HK-2 (cell line): ENCODE results near the gene EZH1.

Source experiments
- DNase-seq: peaks from one replicate; pipeline ENCODE4 v3.0.0-alpha.2; 2018; ENCODE audit not compliant: unreplicated experiment

The EZH1 gene

GRCh38 chr17:42709561-42709960 lies 35.3 kb downstream of the EZH1 start:
- DNase-seq = no peak

DNA sequence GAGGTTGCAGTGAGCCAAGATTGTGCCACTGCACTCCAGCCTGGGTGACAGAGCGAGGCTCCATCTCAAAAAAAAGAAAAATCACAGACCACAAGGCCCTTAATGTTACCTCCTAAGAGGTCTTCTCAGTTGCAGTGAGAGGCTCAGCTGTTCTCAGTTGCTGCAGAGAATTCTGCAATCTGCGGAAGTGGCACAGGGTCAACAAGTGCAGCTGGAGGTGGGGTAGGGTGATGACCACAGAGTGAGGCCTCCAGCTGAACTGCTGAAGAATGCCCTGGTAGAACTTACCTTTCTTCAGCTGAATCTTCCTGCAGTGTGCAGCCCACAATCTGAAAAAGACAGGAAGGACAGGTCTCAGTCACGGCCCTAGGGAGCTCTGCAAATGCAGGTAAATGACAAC lies 36.3 kb downstream of the EZH1 start:
- DNase-seq = no peak

GRCh38 chr17:42706732-42707131 lies 38.1 kb downstream of the EZH1 start:
- DNase-seq = no peak

DNA sequence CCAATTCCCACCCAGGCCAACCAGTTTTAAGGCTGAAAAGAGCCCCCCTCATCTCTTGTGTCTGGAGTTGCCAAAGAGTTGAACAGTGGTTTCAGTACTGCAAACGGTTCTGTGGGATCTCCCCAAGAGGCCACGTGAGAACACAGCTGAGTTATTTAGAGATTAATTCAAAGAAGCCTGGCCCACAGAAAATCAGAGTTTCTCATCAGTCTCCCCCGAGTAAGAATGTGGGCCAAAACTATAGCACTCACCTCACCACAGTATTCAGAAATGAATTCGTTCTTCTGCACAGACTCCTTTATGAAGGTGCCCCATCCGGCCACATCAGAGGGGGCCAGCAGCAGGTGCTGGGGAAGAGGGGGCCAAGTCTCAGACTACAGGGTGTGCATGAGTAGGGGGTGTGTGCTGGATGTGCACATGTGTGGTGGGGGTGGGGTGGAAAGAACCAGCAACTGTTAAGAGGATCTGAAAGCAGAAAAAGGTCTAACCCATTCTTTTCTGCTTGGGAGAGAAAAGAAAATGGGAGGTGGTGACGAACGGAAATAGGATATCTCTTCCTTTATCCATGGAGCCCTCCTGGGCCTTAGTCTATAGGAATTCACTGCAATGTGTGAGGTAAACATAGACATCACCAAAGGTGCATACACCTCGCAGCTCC lies 39.9 kb downstream of the EZH1 start:
- DNase-seq = no peak

DNA sequence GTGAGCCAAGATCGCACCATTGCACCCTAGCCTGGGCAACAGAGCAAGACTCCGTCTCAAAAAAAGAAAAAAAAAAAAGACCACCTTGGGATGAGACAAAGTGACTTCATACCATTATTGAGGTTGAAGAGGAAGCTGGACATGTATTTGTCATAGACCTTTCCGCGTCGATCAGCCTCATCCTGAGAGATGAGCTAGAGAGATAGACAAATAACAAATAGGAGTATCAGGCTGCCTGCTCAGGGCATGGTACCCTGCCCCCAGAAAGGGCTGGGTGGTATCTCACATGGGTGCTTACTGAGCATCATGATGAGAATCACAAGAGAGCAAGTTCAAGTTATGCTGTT lies 40.4 kb downstream of the EZH1 start:
- DNase-seq = no peak

- DNase-seq = no peak
Observed at GRCh38 chr17:42702446-42702845, 42.4 kb downstream of the EZH1 start.

GRCh38 chr17:42700586-42701289 lies 44.1 kb downstream of the EZH1 start:
- DNase-seq = no peak

DNA sequence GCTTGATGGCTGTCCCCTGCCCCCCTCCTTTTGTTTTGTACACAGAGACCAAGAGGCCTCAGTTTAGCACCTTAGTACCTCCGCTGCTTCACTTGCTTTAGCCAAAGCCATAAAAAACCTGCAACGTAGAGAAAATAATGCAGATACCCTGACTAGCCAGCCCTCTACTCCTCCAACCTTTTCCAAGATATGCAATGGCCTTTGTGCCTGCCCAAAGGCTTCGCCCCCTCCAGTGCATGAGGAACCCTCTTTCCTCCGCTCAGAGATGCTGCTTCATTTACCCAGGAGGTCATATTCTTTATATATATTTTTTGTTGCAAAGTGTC lies 45.5 kb downstream of the EZH1 start:
- DNase-seq = no peak

GRCh38 chr17:42698736-42699414 lies 46.0 kb downstream of the EZH1 start:
- no peak for DNase-seq

- no peak for DNase-seq
Observed at GRCh38 chr17:42697108-42697811, 47.6 kb downstream of the EZH1 start.

DNA sequence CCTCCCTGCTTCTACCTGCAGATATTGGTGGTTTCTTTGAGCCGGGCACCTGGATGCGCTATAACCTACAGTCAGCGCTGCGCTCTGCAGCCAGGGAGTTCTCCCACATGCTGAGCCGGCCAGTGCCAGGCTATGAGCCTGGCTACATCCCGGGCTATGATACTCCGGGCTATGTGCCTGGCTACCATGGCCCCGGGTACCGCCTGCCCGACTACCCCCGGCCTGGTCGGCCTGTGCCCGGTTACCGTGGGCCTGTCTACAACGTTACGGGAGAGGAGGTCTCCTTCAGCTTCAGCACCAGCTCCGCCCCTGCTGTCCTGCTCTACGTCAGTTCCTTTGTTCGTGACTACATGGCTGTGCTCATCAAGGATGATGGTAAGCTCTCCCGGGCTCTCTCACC lies 49.3 kb downstream of the EZH1 start:
- DNase-seq = no peak

- DNase-seq = no peak
Observed at GRCh38 chr17:42694524-42694923, 50.3 kb downstream of the EZH1 start.

GRCh38 chr17:42692489-42692888 lies 52.4 kb downstream of the EZH1 start:
- no peak for DNase-seq

GRCh38 chr17:42691021-42691545 lies 53.8 kb downstream of the EZH1 start:
- no peak for DNase-seq

GRCh38 chr17:42690596-42690995 lies 54.2 kb downstream of the EZH1 start:
- no peak for DNase-seq

- no peak for DNase-seq
Observed at GRCh38 chr17:42687707-42688320, 57.0 kb downstream of the EZH1 start.

- no peak for DNase-seq
Observed at GRCh38 chr17:42686520-42687128, 58.2 kb downstream of the EZH1 start.

DNA sequence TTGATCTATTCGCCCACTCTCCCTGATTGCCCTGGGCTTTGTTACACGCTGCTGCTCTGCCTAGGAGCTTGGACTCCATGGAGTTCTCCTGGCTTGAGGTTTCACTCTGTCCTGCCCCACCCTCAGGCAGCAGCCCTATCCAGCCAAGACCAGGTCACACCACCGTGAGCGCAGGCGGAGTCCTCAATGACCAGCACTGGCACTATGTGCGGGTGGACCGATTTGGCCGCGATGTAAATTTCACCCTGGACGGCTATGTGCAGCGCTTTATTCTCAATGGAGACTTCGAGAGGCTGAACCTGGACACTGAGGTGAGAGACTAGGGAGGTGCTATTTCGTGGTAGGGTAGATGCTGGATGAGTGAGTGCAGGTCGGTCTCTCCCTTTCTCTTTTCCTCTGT lies 59.0 kb downstream of the EZH1 start:
- no peak for DNase-seq

DNA sequence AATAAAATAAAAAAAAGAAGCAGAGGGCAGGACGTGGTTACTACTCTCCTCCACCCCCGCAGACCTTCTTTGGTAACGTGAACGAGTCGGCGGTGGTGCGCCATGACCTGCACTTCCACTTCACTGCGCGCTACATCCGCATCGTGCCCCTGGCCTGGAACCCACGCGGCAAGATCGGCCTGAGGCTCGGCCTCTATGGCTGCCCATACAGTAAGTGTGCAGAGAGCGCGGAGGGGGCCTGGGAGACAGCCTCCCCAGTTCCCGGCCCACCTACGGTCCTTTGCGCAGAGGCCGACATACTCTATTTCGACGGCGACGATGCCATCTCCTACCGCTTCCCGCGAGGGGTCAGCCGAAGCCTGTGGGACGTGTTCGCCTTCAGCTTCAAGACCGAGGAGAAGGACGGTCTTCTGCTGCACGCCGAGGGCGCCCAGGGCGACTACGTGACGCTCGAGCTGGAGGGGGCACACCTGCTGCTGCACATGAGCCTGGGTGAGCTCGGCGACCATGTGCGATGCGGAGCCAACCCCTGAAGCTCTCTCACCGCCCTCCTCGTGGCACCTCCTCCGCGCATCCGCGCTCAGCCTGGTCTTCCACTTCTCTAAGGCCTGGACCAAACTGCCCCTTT lies 59.8 kb downstream of the EZH1 start:
- DNase-seq = no peak

DNA sequence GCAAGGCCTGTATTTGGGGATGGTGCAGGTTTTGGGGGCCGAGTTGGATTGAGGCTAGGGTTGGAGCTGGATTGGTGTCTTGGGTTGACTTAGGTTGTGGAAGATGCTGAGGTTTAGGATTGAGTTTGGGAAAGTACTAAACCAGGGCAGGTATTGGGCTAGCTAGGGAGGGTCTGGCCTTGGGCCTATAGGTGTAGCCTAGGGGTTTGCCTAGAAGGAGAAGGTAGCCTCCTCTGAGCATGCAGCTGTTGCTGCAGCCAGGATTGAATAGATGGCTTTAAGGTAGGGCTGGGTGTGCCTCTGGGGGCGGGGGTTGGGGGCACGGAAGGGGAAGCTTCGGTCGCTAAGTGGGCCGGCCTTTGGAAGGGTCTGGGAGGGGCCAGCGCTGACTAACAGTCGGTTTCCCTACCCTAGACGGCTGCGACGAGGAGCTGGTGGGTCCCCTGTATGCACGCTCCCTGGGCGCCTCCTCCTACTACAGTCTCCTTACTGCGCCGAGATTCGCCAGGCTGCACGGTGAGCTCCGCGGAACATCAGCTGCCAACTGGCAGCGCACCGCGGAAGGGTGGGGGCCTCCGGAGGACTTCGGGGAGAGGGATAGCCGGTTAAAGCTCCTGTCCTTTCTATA lies 61.3 kb downstream of the EZH1 start:
- DNase-seq = no peak
